Measurements from ENCODE around the gene ADAMTS3.

Gene ADAMTS3

DNA sequence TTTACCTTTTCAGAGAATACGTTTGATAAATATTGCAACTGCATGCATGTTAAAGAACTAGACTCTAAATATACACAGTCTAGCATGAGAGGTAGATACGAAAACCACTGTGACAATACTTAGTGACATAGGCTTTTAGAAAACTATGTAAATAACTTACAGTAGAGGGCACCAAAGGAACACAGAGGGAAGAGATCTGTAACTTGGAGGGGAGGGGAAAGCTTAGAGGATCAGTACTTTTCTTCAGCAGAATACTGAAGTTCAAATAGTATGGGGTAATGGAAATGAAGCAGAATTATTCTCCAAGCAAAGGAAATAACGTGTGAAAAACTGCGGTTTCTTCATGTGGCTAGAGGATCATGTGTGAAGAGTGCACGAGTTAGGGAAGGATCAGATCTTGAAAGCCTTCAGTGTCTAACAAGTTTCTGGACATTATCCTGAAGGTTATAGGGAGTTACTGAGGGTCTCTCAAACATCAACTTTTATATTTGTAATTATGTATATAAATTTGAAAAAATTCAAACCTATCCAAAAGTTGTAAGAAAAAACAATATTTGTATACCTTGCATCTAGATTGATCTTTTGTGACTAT, 273.0 kb downstream of the ADAMTS3 start:
- DNase-seq (ENCODE audit: low spot score): peak; percentile 4

- DNase-seq (ENCODE audit: low spot score): no peak
Measured at GRCh38 chr4:72290737-72291136, 278.3 kb downstream of the ADAMTS3 start.

- DNase-seq (ENCODE audit: low spot score): no peak
Measured at GRCh38 chr4:72286910-72287309, 282.1 kb downstream of the ADAMTS3 start.

GRCh38 chr4:72286185-72286584, 282.8 kb downstream of the ADAMTS3 start:
- no peak for DNase-seq (ENCODE audit: low spot score)

GRCh38 chr4:72283357-72283756, 285.7 kb downstream of the ADAMTS3 start:
- no peak for DNase-seq (ENCODE audit: low spot score)

DNA sequence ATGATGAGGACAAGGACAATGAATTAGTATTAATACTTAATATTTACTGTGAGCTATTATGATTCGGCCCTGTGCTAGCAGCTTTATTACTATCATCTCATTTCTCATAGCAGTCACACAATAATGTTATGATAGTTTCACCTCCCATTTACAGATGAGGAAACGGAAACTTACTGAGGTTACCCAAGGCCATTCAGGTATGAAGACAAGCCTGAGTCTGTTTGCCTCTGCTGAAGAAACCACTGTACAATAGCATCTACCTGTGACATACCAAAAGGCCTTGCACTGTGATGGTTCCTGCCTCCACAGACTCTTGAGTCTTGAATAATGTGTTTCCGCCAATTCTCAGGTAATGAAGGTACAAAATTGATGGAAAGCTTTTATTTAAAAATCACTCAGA, 288.8 kb downstream of the ADAMTS3 start:
- DNase-seq (ENCODE audit: low spot score): no peak

GRCh38 chr4:72275381-72275780, 293.6 kb downstream of the ADAMTS3 start:
- DNase-seq (ENCODE audit: low spot score): no peak

GRCh38 chr4:72274251-72274650, 294.8 kb downstream of the ADAMTS3 start:
- no peak for DNase-seq (ENCODE audit: low spot score)

GRCh38 chr4:72255269-72255668, 313.8 kb downstream of the ADAMTS3 start:
- DNase-seq (ENCODE audit: low spot score): no peak

GRCh38 chr4:72243641-72244040, 325.4 kb downstream of the ADAMTS3 start:
- no peak for DNase-seq (ENCODE audit: low spot score)

DNA sequence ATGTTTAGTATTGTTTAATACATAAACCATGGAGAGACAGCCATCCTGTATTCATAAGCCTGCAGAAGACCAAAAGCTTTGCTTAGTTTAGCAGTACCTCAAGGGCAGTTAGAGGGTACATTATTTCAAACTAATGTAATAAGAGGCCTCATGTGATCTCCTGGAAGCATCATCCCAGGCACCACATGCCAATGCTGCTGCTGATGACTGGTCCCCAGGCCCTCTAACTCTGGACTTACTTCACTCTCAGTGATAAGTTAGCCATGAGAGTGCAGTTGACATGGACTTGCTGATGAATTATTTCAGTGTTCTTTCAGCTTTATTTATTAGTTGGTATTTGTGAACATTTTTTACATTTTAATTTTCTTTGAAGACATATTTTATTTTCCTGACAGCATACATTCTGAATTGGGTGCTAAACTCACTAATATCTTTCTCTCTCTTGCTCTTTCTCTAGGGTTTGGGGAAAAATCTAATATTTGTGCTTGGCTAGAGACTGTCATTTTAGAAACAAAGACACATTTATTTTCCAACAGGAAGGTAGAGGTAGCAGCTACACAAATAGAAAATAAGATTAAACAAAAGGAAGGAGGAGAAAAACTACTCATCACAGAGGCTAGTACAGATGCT, 329.4 kb downstream of the ADAMTS3 start:
- no peak for DNase-seq (ENCODE audit: low spot score)
